ENCODE data around the gene PTPRS.

DNA sequence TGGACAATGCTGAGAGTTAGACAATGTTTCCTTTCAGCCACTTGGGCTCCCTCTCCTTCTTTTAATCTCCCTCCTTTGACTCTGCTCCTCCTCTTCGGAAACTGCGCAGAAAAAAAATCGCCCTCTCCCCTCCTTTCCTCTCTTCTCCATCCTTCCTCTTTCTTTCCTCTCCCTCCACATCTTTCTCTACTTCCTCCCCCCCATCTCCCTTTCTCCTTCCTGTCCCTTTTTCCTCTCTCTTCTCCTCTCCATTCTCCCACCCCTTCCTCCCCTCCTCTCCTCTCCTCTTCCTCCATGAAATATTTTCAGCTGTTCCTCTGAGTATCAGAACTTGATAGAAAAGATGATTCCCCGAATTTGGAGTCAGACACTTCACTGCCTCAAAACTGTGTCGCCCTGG, 15.1 kb upstream of the PTPRS start:
- TF ChIP-seq, protein P1, sequence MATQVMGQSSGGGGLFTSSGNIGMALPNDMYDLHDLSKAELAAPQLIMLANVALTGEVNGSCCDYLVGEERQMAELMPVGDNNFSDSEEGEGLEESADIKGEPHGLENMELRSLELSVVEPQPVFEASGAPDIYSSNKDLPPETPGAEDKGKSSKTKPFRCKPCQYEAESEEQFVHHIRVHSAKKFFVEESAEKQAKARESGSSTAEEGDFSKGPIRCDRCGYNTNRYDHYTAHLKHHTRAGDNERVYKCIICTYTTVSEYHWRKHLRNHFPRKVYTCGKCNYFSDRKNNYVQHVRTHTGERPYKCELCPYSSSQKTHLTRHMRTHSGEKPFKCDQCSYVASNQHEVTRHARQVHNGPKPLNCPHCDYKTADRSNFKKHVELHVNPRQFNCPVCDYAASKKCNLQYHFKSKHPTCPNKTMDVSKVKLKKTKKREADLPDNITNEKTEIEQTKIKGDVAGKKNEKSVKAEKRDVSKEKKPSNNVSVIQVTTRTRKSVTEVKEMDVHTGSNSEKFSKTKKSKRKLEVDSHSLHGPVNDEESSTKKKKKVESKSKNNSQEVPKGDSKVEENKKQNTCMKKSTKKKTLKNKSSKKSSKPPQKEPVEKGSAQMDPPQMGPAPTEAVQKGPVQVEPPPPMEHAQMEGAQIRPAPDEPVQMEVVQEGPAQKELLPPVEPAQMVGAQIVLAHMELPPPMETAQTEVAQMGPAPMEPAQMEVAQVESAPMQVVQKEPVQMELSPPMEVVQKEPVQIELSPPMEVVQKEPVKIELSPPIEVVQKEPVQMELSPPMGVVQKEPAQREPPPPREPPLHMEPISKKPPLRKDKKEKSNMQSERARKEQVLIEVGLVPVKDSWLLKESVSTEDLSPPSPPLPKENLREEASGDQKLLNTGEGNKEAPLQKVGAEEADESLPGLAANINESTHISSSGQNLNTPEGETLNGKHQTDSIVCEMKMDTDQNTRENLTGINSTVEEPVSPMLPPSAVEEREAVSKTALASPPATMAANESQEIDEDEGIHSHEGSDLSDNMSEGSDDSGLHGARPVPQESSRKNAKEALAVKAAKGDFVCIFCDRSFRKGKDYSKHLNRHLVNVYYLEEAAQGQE (IDR thresholded peaks at IDR 0.05; ENCODE audit: insufficient read depth in 1 of 2, low read depth in 2 of 2, low read length in 2 of 2): no peak
- no peak for TF ChIP-seq TAF1 (IDR thresholded peaks at IDR 0.05; ENCODE audit: borderline replicate concordance, insufficient read depth, low read length)

Measured in PFSK-1 (cell line).